OCI-LY1 (cell line): Measurements from ENCODE around the gene DPH3.

ENCODE experiments used
- EZH2 ChIP-seq: fragments of 200-600 bp; sonication (generic), shearing (Covaris generic); IDR thresholded peaks from 2 replicates; pipeline ENCODE4 v1.8.0; 2017; ENCODE audit warnings: borderline replicate concordance, mixed run types, mild to moderate bottlenecking, antibody characterized with exemption, low read length, moderate library complexity, mixed read lengths
- TF ChIP-seq, protein P1 (sequence below): fragments of 200-600 bp; sonication (generic), shearing (Covaris generic); IDR thresholded peaks from 2 replicates; pipeline ENCODE4 v1.5.1; 2017; ENCODE audit warnings: mild to moderate bottlenecking, antibody characterized with exemption, low read length, moderate library complexity, mixed read lengths

DNA sequence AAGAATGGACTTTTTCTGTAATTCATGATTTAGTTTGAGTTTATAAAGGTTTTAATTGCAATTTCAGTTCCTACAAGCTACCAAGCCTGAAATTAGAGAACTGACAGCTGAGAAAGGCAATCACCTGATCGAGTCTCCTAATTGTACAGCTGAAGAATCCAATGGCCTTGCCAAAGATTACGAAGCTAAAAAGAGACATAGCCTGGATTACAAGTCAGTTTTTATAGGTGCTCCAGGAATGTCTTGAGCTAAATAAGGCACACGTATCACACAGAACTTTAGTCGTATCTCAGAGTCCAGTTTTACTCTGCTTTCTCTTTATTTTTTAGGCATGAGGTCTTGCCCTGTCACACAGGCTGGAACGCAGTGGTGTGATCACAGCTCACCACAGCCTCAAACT, 6.6 kb downstream of the DPH3 start:
- TF ChIP-seq, protein P1, sequence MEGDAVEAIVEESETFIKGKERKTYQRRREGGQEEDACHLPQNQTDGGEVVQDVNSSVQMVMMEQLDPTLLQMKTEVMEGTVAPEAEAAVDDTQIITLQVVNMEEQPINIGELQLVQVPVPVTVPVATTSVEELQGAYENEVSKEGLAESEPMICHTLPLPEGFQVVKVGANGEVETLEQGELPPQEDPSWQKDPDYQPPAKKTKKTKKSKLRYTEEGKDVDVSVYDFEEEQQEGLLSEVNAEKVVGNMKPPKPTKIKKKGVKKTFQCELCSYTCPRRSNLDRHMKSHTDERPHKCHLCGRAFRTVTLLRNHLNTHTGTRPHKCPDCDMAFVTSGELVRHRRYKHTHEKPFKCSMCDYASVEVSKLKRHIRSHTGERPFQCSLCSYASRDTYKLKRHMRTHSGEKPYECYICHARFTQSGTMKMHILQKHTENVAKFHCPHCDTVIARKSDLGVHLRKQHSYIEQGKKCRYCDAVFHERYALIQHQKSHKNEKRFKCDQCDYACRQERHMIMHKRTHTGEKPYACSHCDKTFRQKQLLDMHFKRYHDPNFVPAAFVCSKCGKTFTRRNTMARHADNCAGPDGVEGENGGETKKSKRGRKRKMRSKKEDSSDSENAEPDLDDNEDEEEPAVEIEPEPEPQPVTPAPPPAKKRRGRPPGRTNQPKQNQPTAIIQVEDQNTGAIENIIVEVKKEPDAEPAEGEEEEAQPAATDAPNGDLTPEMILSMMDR: no peak
- TF ChIP-seq EZH2: no peak
